H1 (cell line): ENCODE data around the gene APP.

Experiments
- ATF2 ChIP-seq: IDR thresholded peaks from 2 replicates; pipeline ENCODE4 v1.6.1; 2012; ENCODE audit warnings: low read length, inconsistent platforms
- CEBPB ChIP-seq: IDR thresholded peaks from 2 replicates; pipeline ENCODE4 v1.6.1; 2012; ENCODE audit warnings: low read depth, low read length
- CTCF ChIP-seq, 3 experiments: IDR thresholded peaks; 1 replicate in 2 of 3; 2 replicates in 1 of 3; pipeline versions ENCODE4 v1.5.1 to v1.6.1; 2011; ENCODE audit warnings: low read length in 3 of 3, mild to moderate bottlenecking in 3 of 3, inconsistent platforms in 2 of 3, low read depth in 1 of 3, moderate library complexity in 1 of 3; ENCODE audit not compliant: insufficient read depth in 1 of 3; ENCODE audit errors: control extremely low read depth in 1 of 3
- EZH2 ChIP-seq: fragments of 200-600 bp; sonication (generic); IDR thresholded peaks from 2 replicates; pipeline ENCODE4 v1.7.1; 2012; ENCODE audit warnings: low read depth, mild to moderate bottlenecking, moderate library complexity, low read length, inconsistent platforms; ENCODE audit not compliant: severe bottlenecking
- JUND ChIP-seq: IDR thresholded peaks from 2 replicates; pipeline ENCODE4 v1.6.1; 2011; ENCODE audit warnings: mild to moderate bottlenecking, improper control_type of control experiment, low read length
- MAFK ChIP-seq: IDR thresholded peaks from 2 replicates; pipeline ENCODE4 v1.6.1; 2012; ENCODE audit warnings: low read depth, mild to moderate bottlenecking, improper control_type of control experiment, low read length
- POLR2A ChIP-seq, 2 experiments: IDR thresholded peaks; 1 replicate in 1 of 2; 2 replicates in 1 of 2; pipeline ENCODE4 v1.6.1; 2011; ENCODE audit warnings: low read depth in 2 of 2, low read length in 2 of 2, mild to moderate bottlenecking in 2 of 2; ENCODE audit errors: control extremely low read depth in 1 of 2
- POLR2AphosphoS5 ChIP-seq: IDR thresholded peaks from 2 replicates; pipeline ENCODE4 v1.6.1; 2011; ENCODE audit warnings: low read depth, low read length
- SIN3A ChIP-seq, 2 experiments: IDR thresholded peaks in 1 of 2; conservative IDR thresholded peaks in 1 of 2; 2 replicates each; pipeline ENCODE4 v1.6.1; 2011 to 2012; ENCODE audit warnings: low read length in 2 of 2, improper control_type of control experiment in 1 of 2, low read depth in 1 of 2, mild to moderate bottlenecking in 1 of 2
- SIX5 ChIP-seq: IDR thresholded peaks from 2 replicates; pipeline ENCODE4 v1.6.1; 2011; ENCODE audit warnings: mild to moderate bottlenecking, low read depth, low read length
- TF ChIP-seq, protein P1 (sequence below): IDR thresholded peaks from 2 replicates; pipeline ENCODE4 v1.6.1; 2012; ENCODE audit warnings: inconsistent platforms

- no peak for TF ChIP-seq POLR2A (IDR thresholded peaks at IDR 0.05; ENCODE audit: control extremely low read depth in 1 of 2, low read depth in 2 of 2, low read length in 2 of 2)
- TF ChIP-seq CEBPB, result no peak
- no peak for TF ChIP-seq MAFK
- no peak for TF ChIP-seq POLR2AphosphoS5
- TF ChIP-seq CTCF (IDR thresholded peaks at IDR 0.05; ENCODE audit: control extremely low read depth in 1 of 3, insufficient read depth in 1 of 3, low read depth in 1 of 3, low read length in 3 of 3), result no peak
- TF ChIP-seq EZH2, result no peak
- no peak for TF ChIP-seq JUND
- no peak for TF ChIP-seq SIX5
- TF ChIP-seq, protein P1, sequence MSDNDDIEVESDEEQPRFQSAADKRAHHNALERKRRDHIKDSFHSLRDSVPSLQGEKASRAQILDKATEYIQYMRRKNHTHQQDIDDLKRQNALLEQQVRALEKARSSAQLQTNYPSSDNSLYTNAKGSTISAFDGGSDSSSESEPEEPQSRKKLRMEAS, result no peak
- TF ChIP-seq ATF2, result no peak
- TF ChIP-seq SIN3A (conservative IDR thresholded peaks at IDR 0.05 in 1 of 2, IDR thresholded peaks at IDR 0.05 in 1 of 2; ENCODE audit: low read depth in 1 of 2, low read length in 2 of 2), result no peak
These were observed 17.9 kb upstream of the APP start for GRCh38 chr21:26188422-26188821.
